ENCODE results near the gene GPR107.

The GPR107 gene

DNA sequence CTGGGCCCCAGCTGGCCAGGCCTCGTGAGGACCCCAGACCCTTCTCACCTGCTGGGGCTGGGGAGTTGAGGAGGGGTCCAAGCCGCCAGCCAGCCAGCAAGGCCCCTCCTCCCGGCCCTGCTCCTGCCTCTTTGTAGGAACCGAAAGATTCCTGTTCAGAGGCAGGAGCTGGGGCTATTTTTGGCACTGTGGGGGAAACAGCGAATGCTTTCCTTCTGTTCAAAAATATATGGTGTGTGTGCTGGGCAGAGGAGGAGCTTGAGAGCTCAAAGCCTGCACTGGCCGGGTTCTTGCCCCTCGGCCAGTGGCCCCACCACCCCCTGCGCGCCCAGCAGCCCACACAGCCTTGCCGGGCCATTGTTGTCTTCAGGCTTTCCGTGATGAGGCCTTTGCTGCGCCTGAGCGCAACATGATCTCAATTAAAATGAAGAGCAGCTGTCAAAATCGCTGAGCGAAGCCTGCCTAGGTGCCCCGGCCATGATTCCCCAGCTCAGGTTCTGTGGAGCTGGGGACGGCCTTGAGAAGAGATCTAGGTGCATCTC is 131.9 kb downstream of the GPR107 start:
- DNase-seq (ENCODE audit: low spot score): no peak

DNA sequence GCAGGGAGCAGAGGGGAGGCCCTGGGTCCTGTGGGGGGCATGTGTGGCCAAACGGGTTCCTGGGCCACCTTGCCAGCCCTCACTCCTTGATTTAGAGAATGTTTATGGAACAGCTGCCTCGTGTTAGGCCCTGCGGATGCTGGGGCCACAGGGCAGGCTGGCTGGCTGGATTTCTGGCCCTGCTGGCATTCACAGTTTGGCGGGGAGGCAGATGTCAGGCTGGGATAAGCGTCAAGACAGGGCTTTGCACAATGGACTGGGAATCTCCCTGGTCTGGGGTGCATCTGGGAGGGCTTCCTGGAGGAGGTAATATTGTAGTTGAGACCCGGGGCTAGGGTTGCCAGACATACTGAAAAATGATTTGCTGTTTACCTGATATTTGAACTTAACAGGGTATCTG is 132.3 kb downstream of the GPR107 start:
- DNase-seq (ENCODE audit: low spot score): no peak

DNA sequence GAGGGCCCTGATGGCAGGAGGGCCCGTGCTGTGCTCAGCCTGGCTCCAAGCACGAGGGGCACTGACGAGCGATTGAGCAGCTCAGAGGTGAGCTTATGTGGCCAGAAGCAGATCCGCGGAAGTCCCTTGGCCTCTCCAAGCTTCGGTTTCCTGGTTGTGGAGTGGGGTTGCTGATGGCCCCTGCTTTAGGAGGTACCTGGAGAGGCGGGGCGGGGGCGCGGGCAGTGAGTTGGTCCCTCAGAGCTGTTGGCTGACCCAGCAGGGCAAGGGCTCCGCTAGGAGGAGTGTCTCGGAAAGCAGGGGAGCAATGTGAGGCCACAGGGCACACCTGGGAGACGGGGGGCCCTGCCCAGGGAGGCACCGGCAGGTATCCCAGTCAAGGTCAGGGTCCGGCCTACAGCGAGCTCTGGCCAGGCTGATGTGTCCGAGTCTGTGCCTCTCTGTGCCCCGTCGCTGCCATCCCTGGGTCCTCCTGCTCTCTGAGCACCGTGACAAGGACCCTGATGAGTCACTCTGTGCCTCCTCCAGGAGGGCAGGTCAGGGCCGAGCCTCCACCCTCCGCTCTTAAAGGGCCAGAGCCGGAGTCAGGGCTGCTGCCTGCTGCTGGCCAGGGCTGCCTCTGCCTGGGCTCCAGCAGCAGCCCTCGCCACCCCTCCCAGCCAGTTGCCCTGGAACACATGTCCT is 133.3 kb downstream of the GPR107 start:
- peak; percentile 97 for DNase-seq (ENCODE audit: low spot score)

DNA sequence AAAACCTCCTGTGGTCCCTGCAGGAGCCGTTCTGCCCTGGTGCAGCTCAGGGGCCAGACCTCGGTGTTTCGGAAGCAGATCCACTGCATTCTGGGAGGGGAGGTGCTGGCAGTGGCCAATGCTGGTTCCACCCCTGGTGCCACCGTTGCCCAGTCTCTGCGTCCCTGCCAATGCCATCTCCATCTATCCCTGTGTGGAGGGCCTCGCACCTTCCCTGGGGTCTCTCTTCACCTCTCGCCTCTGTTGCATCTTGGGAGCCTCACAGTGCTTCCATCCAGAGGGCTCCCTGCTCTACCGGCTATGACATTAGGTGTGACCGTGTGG is 133.8 kb downstream of the GPR107 start:
- no peak for DNase-seq (ENCODE audit: low spot score)

DNA sequence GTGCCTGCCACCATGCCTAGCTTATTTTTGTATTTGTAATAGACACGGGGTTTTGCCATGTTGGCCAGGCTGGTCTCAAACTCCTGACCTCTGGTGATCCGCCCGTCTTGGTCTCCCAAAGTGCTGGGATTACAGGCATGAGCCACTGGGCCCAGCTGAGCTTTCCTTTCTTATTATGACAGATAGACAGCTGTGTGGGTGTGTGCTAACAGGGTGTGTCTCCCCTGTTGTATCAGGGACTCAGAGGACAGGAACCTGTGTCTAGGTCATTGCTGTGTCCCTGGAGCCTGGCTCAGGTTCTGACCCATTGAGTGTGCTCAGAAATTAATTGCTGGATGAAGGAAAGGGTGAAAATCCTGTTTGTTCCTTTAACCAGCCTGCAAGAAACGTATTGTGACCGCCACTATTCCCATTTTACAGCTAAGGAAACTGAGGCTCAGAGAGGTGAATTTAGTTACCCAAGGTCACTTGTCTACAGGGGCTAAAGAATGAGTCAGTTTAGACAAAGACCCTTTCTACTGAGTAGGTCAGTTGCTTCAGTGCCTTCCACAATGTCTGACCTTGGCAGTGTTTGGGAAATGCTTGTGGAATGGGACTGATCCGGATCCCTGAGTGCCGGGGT is 135.3 kb downstream of the GPR107 start:
- DNase-seq (ENCODE audit: low spot score): no peak

Data from HuH-7.5 (cell line).